ENCODE measurements around the gene ZNFX1.
A peak's percentile ranks its signal among the peaks of the same experiment; 100 is the strongest.

Gene ZNFX1

DNA sequence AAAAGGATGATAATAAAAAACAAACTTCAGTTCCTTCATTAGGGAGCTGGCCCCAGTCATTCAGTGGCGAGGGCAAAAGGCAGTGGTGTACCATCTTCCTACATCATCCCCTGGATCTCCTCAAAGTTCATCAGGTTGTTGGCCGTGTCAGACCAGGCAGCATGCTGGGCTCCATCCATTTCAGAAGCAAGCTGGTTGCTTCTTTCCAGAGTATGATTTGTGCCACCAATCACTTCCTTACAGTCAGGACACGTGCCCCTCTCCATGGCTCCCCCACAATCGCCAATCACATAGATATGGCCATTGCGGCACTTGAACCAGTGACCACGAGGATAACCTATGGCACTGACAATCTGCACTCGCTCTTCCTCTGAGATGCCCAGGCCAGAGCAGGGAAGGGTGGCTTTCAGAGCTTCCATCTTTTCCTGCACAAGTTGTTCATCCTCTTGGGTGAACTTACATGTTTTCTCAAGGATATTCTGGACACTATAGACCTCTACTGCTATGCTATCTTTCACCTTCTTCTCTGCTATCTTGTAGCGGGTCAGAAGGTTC is 30.6 kb downstream of the ZNFX1 start:
- DNase-seq, result no peak

DNA sequence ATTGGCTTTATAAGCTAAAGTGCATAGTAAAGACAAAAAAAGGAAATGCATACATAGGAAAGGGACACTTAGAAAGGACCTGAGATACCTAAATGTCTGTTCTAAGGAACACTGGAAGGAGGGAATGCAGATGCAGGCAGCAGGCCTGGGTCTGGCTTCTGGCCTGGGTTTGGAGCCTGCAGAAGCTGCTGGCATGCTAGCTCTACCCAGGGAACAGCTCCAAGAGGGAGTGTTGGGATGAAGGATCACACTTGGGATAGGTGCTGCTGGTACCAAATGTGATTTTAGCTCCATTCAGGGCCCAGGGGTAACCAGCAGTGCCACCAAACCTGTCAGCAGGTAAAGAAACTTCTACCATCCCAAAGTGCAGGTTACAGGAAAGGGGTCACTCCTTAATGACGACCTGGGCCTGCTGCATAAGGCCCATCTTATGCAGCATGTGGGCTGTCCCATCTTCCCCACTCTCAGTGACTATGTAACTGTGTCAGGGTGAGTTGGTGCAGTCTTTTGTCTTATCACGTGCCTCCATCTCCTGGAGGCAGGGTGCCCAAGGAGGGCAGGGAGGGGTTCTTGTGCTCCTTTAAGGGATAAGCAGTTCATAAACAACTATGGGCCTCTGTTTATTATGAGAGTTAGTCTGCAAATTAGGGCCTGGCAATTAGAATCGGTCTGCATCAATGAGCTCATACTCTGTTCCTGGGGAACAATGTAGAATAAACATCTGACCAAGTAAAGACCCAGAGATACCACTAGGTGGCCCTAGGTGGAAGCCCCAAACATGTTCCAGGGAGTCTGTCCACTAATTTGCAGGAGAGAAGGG is 31.7 kb downstream of the ZNFX1 start:
- DNase-seq, result peak in 1 of 2 experiments; percentile 31

DNA sequence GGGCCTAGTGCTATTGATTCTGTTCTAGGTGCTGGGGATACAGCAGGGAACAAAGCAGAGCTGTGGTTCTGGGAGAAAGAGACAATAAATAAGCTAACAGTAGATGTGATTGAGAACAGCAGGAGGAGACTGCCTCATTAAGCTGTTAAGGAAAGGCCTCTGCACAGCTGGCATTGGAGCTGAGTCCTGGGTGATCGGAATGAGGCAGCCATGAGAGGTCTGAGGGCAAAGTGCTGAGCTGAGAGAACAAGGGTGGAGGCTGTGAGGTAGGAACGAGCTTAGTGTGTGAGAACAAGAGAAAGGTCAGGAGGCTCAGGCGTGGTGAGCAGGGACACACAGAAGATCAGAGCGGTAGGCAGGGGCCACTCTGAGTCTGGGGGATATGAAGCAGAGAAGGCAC is 40.3 kb downstream of the ZNFX1 start:
- DNase-seq, result no peak

DNA sequence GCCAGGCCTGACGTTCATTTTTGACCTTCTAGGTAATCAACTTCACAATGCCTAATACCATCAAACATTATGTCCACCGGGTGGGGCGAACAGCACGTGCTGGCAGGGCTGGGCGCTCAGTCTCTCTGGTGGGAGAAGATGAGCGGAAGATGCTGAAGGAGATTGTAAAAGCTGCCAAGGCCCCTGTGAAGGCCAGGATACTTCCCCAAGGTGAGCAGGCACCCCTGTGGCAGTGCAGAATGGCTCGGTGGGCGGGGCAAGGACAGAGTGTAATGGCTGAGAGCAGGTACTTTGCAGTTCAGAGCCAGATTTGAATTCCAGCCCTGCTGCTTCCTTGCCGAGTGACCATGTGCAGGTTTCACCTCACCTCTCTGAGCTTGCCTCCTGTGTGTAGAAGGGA is 41.6 kb downstream of the ZNFX1 start:
- no peak for DNase-seq

DNA sequence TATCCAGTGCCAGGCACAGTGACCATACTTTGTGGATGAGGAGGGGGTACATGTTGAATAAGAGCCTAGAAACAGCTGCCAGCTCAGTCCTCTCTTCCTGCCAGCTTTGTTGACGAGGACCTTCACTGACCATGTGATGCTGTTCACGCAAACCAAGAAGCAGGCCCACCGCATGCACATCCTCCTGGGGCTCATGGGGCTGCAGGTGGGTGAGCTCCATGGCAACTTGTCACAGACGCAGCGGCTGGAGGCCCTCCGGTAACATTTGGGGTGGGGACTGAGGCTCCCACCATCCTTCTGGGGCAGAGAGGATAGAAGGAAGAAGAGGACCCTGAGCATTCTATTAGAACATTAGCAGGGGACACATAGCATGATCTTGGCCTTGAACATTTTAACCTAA is 43.0 kb downstream of the ZNFX1 start:
- DNase-seq, result no peak

DNA sequence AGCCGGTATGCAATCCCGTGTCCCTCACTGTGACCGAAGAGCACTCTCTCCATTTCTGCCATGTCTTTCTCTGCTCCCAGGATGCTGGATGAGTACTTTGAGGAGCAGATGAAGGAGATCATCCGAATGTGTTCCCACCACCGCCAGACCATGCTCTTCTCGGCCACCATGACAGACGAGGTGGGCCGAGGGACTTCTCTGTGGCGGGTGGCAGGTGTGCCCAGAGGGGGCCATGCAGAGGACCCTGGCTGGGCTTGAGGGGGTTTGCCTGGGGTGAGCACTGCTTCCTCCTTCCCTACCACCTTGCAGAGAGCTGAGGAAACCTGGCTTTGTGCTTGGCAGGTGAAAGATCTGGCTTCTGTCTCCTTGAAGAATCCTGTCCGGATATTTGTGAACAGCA is 44.6 kb downstream of the ZNFX1 start:
- no peak for DNase-seq

DNA sequence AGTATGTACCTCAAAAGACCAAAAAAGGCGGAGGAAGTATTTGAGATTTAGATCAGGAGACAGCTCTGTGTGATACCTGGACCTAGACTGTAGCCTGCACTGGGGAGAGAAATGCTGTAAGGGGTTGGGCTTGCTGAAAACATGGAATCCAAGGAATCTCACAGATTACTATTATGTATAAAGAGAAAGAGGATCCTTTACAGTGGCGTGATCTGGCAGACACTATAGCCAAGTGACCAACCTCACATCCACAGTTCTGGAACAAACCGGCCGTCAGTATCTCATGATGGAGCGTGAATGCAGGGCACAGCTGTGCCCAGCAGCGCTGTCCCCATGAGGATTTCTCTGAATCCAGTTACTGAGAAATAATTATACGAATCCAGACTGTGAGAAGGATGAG is 46.4 kb downstream of the ZNFX1 start:
- DNase-seq, result no peak

DNA sequence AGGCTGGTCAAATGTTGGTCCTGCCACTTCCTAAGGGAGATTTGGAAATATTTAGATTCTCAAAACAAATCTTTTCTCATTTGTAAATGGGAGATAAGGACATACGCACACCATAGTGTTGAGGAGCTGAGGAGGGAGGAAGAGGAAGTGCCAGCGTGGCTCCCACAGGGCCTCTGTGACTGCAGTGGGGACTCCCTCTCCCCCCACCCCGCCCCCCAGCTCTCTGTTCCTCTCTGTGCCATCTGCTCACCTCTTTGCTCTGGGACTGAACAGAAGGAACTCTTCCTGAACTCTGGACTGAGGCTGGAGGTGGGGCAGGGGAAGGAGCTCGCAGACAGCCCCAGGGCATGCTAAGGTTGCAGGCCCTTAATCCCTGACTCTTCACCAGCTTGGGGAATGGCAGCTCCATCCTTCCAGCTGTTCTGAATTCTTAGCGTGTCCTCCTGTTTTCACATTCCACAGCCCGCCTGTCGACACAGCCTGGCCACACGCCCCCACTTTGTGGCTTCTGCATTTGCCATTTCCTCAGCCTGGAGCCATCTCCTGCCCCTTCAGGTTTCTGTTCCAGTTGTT is 47.2 kb downstream of the ZNFX1 start:
- DNase-seq, result no peak

DNA sequence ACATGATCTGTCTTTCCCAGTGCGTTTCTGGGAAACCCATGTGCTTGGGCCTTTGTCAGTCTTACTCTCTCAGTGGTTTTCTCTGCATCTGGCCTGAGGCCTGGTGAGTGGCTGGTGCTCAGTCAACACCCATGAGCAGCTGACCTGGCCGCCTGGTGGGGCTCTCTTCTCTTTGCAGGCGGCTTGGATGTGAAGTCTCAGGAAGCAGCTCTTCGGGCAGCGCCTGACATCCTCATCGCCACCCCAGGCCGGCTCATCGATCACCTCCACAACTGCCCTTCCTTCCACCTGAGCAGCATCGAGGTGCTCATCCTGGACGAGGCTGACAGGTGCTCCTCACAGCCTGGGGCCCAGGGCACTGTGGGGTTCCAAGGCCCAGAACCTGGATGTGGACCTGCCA is 47.8 kb downstream of the ZNFX1 start:
- DNase-seq, result peak; percentile 88 to 89

DNA sequence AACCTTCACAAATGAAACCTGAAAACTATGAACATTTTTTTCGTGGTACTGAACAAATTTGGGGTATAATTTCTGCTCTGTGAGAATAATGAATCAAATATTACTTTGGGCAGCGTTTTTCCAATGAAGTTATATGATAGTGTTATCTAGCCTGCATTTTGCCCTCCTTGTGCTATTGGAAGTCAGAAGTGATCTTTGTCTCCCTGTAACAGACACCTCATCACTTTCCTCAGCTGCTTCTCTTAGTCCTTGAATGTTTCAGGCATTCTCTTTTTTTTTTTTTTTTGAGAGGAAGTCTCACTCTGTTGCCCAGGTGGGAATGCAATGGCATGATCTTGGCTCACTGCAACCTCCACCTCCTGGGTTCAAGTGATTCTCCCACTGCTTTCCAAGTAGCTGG is 48.5 kb downstream of the ZNFX1 start:
- no peak for DNase-seq

DNA sequence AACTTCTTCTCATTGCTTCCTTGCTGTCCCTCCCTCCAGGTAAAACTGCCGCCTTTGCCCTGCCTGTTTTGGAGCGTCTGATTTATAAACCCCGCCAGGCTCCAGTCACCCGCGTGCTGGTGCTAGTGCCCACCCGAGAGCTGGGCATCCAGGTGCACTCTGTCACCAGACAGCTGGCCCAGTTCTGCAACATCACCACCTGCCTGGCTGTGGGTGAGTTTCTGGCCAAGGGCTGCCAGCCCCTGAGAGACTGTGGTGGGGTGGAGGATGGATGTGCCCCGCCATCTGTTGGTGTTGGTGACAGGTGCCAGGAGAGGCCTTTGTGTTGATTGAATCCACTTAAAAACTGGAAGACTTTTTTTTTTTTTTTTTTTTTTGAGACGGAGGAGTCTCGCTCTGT is 49.2 kb downstream of the ZNFX1 start:
- DNase-seq, result peak; percentile 53 to 60

DNA sequence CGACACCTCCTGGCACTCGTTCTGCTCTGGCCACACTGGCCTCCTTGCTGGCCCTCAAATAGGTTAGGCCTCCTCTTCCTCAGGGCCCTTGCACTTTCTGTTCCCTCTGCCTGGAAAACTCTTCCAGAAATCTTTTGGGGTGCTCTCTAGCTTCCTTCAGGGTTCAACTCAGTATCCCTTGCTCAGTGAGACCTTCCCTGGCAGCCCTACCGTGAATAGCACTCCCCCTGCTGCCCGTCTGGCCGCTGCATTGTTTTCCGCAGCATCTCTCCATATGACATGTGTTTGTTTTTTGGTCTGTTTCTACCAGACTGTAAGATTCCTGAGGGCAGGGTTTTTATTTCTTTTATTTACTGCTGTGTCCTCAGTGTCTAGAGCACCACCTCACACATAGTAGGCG is 52.0 kb downstream of the ZNFX1 start:
- DNase-seq, result no peak

DNA sequence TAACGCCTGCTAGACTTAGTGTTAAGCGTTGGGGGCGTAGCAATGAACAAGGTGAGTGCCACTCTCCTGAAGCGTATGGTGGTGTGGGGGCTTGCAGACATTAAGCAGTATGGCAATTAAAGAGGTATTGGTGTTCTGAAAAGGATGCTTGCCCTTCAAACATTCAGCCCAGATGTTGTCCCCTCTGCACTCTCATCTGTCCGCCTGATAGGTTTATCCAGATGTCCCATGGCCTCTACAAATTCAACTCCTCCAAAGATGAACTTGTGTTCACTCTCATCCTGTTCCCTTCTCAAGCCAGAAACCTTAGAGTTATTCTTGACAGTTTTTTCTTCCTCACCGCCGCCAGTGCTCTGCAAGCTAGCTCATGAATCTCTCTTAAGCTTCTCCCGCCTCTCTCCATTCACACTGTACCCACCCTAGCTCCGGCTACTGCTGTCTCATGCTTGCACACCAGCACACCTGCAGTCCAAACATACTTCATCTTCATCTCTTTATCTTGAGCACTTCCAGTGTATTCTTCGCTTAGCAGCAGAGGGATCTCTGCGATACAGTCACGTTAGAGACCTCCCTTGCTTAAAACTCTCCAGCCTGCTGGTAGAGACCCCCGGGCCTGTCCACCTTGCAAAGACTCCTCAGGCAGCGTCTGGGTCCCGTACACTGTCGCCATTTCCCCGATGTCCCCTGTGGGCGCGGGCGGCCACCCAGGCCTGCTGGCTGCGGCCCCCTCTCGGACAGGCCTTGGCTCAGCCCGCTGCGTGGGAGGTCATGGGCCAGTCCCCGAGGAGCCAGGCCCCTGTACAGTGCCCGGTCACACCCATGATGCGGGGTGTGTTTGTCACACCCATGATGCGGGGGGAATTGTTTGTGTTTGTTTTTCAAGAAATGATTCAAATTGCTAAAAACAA is 57.7 kb downstream of the ZNFX1 start:
- DNase-seq, result no peak

DNA sequence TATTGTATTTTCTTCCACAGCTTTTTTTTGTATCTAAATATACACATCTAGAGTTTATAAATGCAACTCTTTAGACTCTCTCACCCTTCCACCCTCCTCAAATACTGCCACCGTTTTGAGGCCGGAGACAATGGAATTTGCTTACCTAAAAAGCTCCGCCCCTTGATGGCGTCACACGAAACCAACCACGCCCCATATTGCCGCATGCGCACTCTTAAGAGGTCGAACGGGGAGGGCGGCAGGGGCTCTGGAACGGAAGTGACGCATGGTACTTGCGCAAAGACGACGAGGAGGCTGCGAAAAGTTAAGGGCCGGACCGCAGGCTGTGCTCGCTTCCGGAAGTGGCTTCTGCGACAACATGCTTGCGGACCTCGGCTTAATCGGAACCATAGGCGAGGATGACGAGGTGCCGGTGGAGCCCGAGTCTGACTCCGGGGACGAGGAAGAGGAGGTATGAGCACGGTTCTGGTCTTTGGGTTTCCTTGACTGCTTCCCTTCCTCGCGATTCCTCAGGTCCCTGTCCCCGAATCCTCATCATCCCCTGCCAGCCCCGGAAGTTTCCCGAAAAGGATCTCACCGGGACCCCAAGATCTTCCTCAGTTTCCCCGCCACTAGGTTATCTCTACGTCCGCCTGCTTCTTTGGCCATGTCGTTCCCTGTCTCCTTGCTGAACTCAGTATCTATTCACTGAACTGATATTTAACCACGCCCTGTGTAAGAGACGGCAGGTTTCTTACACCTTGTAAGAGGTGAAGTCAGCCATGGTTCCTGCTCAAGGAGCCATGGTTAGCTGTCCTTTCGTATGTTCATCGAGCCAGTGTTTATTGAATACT is 58.5 kb downstream of the ZNFX1 start, which contains the start of gene DDX27:
TSS of gene DDX27 (plus strand) at position 326 of the 833 bp plus-strand sequence. CDS start at position 359, 33 bp downstream.
- peak; percentile 95 to 96 for DNase-seq

DNA sequence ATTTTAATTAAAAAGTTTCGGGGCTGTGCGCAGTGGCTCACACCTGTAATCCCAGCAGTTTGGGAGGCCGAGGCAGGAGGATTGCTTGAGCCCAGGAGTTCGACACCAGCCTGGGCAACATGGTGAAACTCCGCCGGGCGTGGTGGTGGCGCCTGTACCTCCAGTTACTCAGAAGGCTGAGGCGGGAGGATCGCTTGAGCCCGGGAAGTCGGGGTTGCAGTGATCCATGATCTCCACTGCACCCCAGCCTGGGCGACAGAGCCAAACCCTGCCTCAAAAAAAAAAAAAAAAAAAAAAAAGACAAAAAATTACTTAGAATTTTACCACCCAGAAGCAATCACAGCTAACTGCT is 59.1 kb downstream of the ZNFX1 start:
- peak in 1 of 2 experiments; percentile 2 for DNase-seq

DNA sequence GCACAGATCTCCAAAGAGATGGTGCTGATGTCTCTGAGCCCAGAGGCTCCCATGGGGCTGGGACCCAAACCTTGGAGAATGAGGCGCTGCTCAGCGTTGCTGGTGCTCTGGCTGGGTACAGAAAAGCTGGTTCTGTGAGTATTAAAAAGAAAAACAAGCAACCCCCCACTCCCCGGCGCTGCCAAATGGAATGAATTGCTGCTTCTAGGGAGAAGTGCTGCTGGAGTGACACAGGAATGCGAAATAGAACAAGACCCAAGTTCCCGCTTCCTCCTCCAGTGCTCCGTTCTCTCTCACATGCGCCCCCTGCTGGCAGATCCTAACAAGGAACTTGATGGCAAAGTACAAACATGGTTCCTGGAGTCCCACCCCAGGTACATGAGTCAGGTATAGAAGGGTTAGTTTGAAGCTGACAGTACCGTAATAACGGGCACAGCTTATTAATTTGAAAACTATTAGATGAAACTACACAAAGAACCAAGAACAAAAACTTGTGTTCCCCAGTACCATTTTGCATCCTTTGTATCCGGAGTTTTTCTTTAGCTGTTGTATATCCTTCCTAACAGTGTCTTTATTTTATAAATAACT is 60.8 kb downstream of the ZNFX1 start:
- peak; percentile 82 to 86 for DNase-seq

DNA sequence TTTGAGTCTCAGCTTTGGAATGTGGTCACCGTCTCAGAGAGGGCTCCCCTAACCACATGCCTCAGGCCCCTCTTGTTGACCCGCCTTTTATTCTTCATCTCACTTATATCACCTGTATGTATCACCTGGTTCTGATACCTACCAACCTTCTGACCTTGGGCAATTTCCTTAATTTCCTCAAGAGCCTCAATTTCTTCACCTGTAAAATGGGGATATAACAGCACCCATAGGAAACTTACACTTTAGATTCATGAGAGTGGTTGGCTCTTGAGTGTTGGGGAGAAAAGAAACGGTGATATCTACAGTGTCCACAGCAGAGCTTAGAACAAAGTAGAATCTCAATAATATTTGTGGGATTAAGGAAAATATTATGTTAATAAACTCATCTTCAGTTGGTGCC is 62.6 kb downstream of the ZNFX1 start:
- no peak for DNase-seq

DNA sequence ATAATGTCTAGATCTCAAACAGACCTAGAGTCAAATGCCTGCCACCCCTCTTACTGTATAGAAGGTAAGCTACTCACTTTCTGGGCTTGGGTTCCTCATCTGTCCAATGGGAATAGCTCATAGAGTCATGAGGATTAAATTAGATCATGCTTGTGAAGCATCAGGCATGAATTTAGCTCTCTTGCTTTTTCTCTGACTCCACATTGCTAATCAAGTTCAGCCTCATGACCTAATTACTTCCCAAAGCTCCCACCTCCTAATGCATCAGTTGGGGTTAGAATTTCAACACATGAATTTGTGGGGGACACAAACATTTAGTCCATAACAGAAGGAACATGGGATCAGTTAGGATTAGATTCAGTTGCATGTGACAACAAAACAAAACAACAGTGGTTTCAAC is 63.3 kb downstream of the ZNFX1 start:
- DNase-seq, result no peak

DNA sequence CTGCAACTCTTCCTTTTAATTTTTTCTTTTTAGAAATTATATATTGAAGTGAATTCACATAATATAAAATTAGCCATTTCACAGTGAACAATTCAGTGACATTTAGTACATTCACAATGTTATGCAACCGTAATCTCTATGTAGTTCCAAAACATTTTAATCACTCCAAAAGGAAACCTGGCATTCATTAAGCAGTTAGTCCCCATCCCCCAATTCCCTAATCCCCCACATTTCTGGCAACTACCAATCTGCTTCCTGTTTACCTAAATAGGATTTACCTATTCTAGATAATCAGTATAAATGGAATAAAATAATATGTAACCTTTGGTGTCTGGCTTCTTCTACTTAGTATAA is 67.1 kb downstream of the ZNFX1 start:
- no peak for DNase-seq

DNA sequence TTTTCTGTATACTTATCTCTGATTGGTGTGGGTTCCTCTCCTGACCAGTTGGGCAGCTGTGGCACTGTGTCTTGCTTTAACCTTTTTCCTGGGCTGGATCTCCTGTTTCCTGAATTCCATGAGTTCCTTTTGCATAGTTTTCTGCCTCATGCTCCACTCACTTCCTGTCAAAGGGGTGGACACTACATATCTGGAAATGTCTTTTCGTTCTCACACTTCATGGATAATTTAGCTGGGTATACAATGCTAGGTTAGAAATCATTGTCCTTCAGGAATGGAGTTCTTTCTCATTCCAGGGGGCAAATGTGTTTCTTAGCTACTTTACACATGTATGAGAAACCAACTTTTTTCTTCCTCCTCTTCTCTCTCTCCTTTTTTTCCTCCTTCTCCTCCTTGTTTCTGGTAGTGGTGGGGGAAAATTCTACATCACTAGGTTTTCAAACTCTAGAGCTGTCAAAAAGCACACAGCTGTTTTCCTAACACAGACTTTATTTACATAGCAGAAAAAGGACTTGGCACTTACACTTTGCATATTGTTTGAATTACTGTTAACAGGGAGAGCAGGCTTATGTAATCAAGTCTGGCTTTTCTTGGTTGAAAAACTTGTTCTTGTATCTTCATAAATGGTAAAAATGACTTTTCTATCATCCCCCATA is 67.6 kb downstream of the ZNFX1 start:
- no peak for DNase-seq

DNA sequence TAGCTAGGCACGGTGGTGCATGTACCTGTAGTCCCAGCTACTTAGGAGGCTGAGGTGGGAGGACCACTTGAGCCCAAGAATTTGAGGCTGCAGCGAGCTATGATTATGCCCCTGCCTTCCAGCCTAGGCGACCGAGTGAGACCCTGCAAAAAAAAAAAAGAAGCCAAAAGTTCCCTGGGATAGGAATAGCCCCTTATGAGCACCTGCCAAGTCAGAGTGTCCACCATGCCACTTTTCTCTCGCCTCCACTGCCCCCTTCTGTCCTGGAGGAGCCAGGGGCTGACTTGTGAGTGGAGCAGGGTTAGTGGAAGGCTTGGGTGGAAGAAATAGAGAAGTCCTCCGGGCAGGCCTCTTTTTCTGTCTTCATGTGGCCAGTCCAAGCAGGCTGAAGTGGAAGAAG is 70.8 kb downstream of the ZNFX1 start:
- DNase-seq, result peak in 1 of 2 experiments; percentile 16

DNA sequence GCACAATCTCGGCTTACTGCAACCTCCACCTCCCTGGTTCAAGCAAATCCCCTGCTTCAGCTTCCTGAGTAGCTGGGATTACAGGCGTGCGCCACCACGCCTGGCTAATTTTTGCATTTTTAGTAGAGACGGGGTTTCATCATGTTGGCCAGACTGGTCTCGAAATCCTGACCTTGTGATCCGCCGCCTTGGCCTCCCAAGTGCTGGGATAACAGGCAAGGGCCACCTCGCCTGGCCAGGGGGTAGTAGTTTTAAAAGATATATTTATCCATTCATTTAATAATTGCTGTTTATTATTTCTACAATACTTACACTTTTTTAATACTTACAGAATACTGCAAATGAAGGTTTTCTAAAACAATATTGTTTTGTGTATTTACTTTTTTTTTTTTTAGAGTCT is 74.1 kb downstream of the ZNFX1 start:
- DNase-seq, result no peak

Data from SHP77 (cell line).